GM21737 (cell line): Measurements from ENCODE around the gene SND1.

Experiments used
- ATAC-seq: cut with Tn5 transposase; IDR thresholded peaks from one replicate; pipeline ENCODE4 v1.9.1; 2021; ENCODE audit warnings: mild to moderate bottlenecking, moderate library complexity; ENCODE audit not compliant: unreplicated experiment

Gene SND1

DNA sequence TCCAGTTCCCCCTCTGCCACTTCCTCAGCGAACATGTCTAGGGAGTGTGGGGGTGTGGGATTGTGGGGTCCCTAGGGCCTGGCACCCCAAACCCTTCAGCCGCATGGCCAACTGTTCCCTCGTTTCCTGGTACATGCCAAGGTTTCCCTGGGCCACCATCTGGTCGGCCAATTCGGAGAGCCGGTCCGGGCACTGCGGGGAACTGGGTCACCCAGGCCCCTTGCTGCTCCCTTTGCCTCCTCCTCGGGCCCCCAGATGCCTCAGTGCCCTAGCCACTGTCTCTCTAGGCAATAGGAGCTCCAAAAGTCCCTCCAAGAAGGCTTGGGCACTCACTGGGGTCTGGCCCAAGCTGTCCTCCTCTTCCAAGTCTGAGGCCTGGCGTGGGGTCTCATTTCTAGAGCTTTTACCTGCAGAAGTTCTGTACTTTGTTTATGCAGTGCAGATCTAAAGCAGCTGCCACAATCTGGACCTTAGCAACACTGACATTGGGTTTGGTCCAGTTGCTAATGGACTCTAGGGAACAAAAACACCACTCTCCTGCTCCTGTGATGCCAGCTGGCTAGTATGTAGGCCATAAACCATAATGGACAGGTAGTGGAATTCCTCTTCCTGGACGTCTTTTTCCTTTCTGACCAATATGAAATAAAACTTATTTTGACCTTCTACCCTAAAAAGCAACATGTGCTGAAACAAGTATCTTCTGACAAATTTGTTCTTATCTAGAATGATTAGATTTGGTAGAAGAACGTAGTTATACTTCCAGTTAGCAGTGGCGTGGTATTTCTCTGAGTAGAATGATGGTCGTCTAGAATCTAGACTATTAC, 206.3 kb downstream of the SND1 start:
- ATAC-seq, result no peak

DNA sequence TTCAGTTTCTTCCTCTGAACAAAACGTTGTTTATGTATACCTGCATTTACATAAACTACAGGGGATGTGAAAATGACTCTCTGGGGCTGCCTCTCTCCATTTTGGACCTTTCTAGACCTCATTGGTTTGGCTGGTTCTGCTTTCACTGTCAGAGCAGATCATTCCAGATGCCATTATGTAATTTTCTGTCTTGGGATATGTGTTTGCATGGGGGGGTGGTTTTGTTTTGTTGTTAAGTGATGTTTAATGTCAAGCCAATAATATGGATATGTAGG, 206.9 kb downstream of the SND1 start:
- no peak for ATAC-seq

DNA sequence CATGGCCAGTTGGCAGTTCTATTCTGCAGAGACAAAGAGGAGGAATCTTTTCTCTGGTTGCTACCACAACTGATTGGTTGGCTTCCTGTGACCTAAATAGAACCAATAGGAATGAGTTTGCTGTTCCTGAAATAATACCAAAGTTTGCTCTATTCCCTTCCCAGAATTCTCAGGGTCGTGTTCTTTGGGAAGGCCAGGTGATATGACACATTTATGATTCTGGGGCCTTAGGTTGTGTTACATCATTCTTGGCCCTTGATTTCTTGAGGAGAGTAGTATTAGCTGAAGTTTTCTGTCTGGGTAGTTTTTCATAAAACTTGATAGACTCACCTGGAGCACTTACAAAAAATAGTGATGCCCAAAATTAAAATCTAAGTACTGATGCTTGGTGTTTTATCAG, 207.3 kb downstream of the SND1 start:
- no peak for ATAC-seq

- no peak for ATAC-seq
Measured at GRCh38 chr7:127862525-127862924, 210.5 kb downstream of the SND1 start.

GRCh38 chr7:127863082-127863481, 211.1 kb downstream of the SND1 start:
- no peak for ATAC-seq

- ATAC-seq, result no peak
Measured at GRCh38 chr7:127865466-127865865, 213.5 kb downstream of the SND1 start.

- ATAC-seq, result peak; percentile 76
Measured at GRCh38 chr7:127870231-127870907, 218.4 kb downstream of the SND1 start.

- ATAC-seq, result no peak
Measured at GRCh38 chr7:127871226-127871625, 219.2 kb downstream of the SND1 start.

- peak; percentile 64 for ATAC-seq
Measured at GRCh38 chr7:127872122-127872521, 220.1 kb downstream of the SND1 start.

DNA sequence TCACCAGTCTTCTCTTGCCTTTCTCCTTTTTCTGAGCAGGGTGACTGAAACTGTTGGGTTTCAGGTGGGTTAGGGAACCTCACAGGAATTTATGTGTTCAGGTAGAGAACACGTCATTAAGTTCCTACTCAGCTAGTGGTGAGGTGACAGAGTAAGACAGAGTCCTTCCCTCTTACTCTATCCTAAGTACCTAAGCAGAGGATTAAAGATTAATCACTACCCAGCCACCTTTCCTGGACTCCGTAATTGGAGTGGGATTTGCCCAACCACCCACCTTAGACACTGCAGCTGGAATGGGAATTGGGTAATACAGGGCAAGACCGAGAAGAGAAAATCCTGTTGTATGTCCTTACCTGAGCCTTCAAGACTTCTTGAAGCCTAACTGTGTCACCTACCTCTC, 221.2 kb downstream of the SND1 start:
- ATAC-seq, result no peak

DNA sequence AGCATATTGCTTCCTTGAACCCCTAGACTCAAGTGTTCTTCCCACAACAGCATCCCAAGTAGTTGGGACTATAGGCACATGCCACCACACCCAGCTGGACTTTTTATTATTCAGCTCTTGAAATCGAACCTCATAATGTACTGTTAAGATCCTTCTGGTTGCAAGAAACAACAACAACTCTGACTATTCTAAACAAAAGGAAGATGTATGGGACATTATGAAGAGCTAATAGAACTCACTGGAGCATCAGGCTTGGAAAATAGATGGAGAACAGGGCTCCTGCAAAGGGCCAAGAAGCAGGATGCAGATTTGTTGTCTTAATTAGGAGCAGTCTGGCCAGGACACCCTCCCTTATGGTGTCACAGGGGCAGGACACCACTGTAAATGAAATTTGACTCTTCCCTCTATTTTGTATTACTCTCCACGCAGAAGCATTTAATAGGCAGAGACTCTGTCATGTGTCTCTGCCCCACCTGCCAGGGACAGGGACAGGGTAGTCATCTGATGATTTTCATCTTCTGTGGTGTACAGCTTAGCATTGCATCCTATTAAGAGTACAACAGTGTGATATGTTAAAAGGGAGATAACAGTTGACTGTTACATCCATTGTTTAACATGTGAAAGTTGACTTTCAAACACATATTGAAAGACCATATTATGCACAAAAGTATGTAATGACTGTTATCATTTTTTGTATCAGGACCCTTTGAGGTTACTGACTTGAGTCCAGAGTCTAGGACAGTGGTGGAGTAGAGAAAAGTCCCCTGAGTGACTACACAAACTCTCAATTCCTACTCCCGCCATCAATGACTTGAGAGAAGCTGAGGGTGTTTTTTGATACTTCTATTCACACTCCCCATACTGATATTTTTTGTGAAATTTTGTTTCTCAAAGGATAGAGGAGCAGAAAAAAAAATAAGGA, 222.0 kb downstream of the SND1 start:
- ATAC-seq, result no peak

DNA sequence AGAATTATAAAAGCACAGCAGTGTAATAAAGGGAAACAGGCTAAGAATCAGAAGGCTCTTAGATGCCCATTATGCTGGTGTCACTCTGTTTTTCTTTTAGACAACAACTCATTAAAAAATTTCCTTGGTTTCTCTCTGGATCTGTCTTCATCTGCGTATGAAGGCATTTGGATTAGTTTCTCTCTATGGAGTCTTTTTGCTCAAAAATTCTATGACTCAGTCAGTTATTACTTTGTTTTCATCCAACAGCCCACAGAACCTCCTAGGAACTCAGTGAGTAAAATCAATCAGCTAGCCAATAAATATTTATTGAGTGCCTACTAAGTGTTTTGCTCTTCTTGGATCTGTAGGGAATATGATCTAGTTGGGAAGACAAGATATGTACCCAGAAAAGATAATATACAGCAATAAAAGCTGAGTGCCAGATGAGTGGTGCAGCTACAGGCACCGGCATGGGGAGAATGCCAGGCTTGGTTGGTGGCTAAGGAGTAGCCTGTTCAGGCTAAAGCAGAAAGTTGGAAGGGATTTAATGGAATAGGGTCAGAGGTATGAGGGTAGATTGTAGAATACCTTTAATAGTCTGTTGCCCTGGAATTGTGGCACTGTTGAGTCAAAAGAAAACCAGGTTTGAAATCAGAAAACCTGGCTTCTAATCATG, 223.1 kb downstream of the SND1 start:
- no peak for ATAC-seq

- no peak for ATAC-seq
Measured at GRCh38 chr7:127876393-127876792, 224.4 kb downstream of the SND1 start.

GRCh38 chr7:127877951-127878350, 226.0 kb downstream of the SND1 start:
- no peak for ATAC-seq

DNA sequence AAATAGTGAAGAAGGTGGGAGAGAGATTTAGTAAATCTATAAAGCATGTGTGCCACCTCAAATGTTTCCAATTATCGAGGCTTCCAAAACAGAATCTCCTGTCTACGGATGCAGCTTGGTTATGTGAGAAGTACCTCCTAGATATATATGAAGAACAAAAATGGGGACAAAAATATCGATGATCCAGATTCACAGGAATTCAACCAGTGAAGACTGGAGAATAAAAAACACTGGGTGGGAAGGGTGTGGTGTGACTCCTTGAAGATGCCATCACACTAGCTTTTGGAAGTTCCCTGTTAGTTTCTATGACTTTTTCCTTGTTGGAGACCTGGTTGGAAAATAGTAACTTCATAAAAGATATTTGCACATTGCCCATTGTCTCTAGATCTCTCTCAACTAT, 226.8 kb downstream of the SND1 start:
- no peak for ATAC-seq

DNA sequence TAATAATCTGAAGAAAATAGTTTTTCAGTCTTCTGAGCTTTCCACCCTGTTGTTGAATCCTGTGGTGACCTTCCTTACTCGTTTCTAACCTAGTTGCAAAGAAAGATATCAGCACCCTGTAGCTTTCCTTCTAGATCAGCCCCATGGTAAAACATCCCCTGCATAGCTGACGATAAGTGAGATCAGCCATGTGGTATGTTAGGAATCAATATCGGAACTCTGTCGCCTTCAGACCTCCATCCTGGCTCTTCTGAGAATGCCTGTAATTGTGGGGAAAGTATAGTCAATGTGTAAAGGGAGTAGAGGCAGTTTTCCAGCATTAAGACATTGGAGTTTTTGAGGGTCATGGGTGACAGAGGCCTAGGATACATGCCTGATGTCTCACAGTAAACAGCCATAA, 227.4 kb downstream of the SND1 start:
- ATAC-seq, result no peak

DNA sequence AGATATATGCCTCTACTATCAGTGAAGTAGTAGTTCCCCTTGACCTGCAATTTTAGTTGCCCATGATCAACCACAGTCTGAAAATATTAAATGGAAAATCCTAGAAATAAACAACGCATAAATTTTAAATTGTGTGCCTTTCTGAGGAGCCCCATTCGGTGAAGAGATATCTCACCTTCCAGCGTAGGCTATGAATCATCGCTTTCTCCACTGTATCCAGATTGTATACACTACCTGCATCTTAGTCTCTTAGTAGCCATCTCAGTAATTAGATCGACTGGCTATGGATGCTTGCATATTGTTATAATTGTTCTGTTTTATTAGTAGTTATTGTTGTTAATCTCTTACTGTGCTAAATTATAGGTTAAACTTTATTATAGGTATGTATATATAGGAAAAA, 227.9 kb downstream of the SND1 start:
- no peak for ATAC-seq

GRCh38 chr7:127880454-127880853, 228.5 kb downstream of the SND1 start:
- no peak for ATAC-seq

DNA sequence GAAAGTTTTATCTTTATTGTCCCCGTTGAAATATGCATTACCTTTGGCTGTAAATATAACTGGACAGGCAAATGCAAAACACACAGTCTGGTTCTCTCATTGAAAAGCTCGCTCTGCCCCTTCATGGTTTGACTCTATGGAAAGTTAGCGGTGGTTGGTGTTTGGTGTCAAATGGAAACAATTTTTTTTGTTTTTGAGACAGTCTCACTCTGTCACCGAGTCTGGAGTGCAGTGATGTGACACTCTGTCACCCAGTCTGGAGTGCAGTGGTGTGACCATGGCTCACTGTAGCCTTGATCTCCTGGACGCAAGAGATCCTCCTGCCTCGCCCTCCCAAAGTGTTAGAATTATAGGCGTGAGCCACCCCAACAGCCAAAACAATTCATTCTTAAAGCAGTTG, 229.6 kb downstream of the SND1 start:
- no peak for ATAC-seq

DNA sequence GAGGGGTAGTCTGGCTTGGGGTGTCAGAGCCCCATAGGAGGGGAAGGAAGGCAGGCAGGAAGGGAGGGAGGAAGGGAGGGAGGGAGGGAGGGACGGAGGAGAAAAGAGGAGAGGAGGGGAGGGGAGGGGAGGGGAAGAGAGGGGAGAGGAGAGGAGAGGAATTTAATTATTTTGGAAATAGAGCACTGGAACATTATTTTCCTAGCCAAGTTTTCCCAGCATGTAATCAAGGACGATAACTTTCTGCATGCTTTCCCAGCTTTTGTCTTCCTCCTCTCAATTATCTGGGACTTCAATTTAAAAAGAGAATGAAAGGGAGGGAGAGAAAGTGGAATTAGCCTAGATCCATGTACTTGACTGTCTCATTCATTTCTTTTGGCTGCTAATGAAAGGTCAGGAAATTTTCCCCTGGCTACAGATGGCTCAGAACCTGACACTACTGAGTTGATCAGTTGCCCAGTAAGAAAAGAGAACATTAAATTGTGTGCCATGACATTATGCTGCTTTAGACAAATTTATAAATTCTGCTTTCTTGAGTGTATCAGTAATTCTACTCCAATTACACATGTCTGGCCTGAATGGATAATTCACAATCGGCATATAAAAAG, 230.4 kb downstream of the SND1 start:
- no peak for ATAC-seq

GRCh38 chr7:127884066-127884559, 232.1 kb downstream of the SND1 start:
- ATAC-seq, result no peak
